GM12878 (cell line): ENCODE results near the gene CACFD1. TPM values are rescaled to one million over a fixed set of nuclear protein-coding genes. Genes with fewer than 3 reads are reported as not detected.

Experiments used
- CHD4 ChIP-seq: fragments of 200-600 bp; sonication (generic); IDR thresholded peaks from 2 replicates; pipeline ENCODE4 v1.6.1; 2016; ENCODE audit warnings: mild to moderate bottlenecking
- CUX1 ChIP-seq: IDR thresholded peaks from 2 replicates; pipeline ENCODE4 v1.6.1; 2012; ENCODE audit warnings: improper control_type of control experiment, low read depth, low read length; ENCODE audit not compliant: insufficient replicate concordance
- E2F8 ChIP-seq: fragments of 450-650 bp; IDR thresholded peaks from 2 replicates; pipeline ENCODE4 v1.6.1; 2018; ENCODE audit warnings: mild to moderate bottlenecking, low read depth, moderate library complexity; ENCODE audit not compliant: partially characterized antibody
- IKZF1 ChIP-seq: fragments of 450-650 bp; conservative IDR thresholded peaks from 2 replicates; pipeline ENCODE4 v1.6.1; 2017; ENCODE audit warnings: antibody characterized with exemption, mild to moderate bottlenecking
- IRF3 ChIP-seq: fragments of 450-650 bp; IDR thresholded peaks from 2 replicates; pipeline ENCODE4 v1.6.1; 2014; ENCODE audit warnings: mild to moderate bottlenecking
- JUNB ChIP-seq: IDR thresholded peaks from 2 replicates; pipeline ENCODE4 v1.6.1; 2016; ENCODE audit warnings: antibody characterized with exemption, mild to moderate bottlenecking
- SMAD1 ChIP-seq: fragments of 450-650 bp; IDR thresholded peaks from 2 replicates; pipeline ENCODE4 v1.6.1; 2018; ENCODE audit warnings: mild to moderate bottlenecking, low read depth; ENCODE audit not compliant: partially characterized antibody
- SMARCA5 ChIP-seq: fragments of 450-650 bp; IDR thresholded peaks from 2 replicates; pipeline ENCODE4 v1.6.1; 2017; ENCODE audit warnings: mild to moderate bottlenecking
- STAT1 ChIP-seq: fragments of 450-650 bp; conservative IDR thresholded peaks from 2 replicates; pipeline ENCODE4 v1.6.1; 2014; ENCODE audit warnings: antibody characterized with exemption, mild to moderate bottlenecking
- polyA plus RNA-seq, 11 experiments: library from polyadenylated mRNA; depleted of rRNA in 4 of 11; unstranded in 6 of 11; stranded (reverse) in 5 of 11; fragments of >200 nt; fragmentation: Nextera tagmentation in 4 of 11; fragmentation: Illumina TruSeq in 1 of 11; extraction: Ambion mirVana in 4 of 11; extraction: Trizol in 1 of 11; gene quantifications; 1 replicate in 1 of 11; 2 replicates in 10 of 11; pipeline versions ENCODE4 v1.2.1 to v1.2.3, GENCODE V29; 2011 to 2016; ENCODE audit warnings: inconsistent platforms in 2 of 11, missing spikeins in 2 of 11, low read depth in 1 of 11
- total RNA-seq, 4 experiments: library from RNA; depleted of rRNA in 3 of 4; stranded (reverse); fragments of >200 nt in 3 of 4; fragmentation: Illumina TruSeq in 1 of 4; extraction: Trizol in 1 of 4; gene quantifications; 2 replicates each; pipeline versions ENCODE4 v1.2.1 to v1.2.3, GENCODE V29; 2013 to 2021

Gene CACFD1
- total and polyA plus RNA-seq, 10 of the 15 experiments (the other 5 are each of a cell fraction or from before 2014, with no cell fraction given), result 0.09 to 5.8 (median 1.4) TPM; not detected in 1

- no peak for TF ChIP-seq CUX1
- TF ChIP-seq CHD4, result no peak
- TF ChIP-seq IKZF1, result no peak
- no peak for TF ChIP-seq SMARCA5
- TF ChIP-seq SMAD1, result no peak
- no peak for TF ChIP-seq IRF3
- TF ChIP-seq STAT1, result no peak
- no peak for TF ChIP-seq E2F8
- TF ChIP-seq JUNB, result no peak
These were observed 7.2 kb upstream of the CACFD1 start (continued) for GRCh38 chr9:133452562-133452961.
